A673 (cell line): ENCODE data around the gene USPL1. TPM values are rescaled to one million over a fixed set of nuclear protein-coding genes. Genes with fewer than 3 reads are reported as not detected.

Experiments
- BruUV-seq: library from RNA; stranded (reverse); fragments of 400-500 nt; replicated peaks from 2 replicates; lab custom pipeline; 2021; lab: Mats Ljungman, UMichigan
- CTCF ChIA-PET: fragments of 300-600 bp; sonication (Branson Sonifier 250); formaldehyde crosslinking; loops from one replicate; lab custom pipeline; 2022; ENCODE audit warnings: antibody characterized with exemption; lab: Charles Lee
- POLR2A ChIA-PET: fragments of 300-600 bp; sonication (Branson Sonifier 250); formaldehyde crosslinking; loops from one replicate; lab custom pipeline; 2022; ENCODE audit warnings: antibody characterized with exemption; ENCODE audit not compliant: low non-redundant PET; lab: Charles Lee
- DNase-seq: peaks from one replicate; pipeline ENCODE4 v3.0.0-alpha.2; 2015; ENCODE audit warnings: low spot score
- H3K27ac ChIP-seq: fragments of 200-600 bp; sonication (generic); 2 replicates; pipeline ENCODE4 v1.5.1; 2016; ENCODE audit warnings: mixed run types, low read depth, mild to moderate bottlenecking, mixed read lengths, antibody characterized with exemption, low read length; ENCODE audit not compliant: poor library complexity, severe bottlenecking
- H3K27me3 ChIP-seq: fragments of 200-600 bp; sonication (generic); replicated peaks from 2 replicates; pipeline ENCODE4 v1.6.1; 2017; ENCODE audit warnings: mixed run types, low read depth, mild to moderate bottlenecking, mixed read lengths, antibody characterized with exemption, low read length; ENCODE audit not compliant: insufficient read depth, poor library complexity
- H3K36me3 ChIP-seq: fragments of 200-600 bp; sonication (generic); 2 replicates; pipeline ENCODE4 v1.6.1; 2016; ENCODE audit warnings: mixed run types, mild to moderate bottlenecking, mixed read lengths, antibody characterized with exemption, low read length; ENCODE audit not compliant: insufficient read depth, poor library complexity, severe bottlenecking
- H3K4me1 ChIP-seq: fragments of 200-600 bp; sonication (generic); 2 replicates; pipeline ENCODE4 v1.6.1; 2017; ENCODE audit warnings: mixed run types, mild to moderate bottlenecking, mixed read lengths, antibody characterized with exemption, low read length; ENCODE audit not compliant: insufficient read depth, poor library complexity, severe bottlenecking
- H3K4me3 ChIP-seq: fragments of 200-600 bp; sonication (generic); 2 replicates; pipeline ENCODE4 v1.5.1; 2016; ENCODE audit warnings: low read depth, mixed run types, mild to moderate bottlenecking, mixed read lengths, low read length; ENCODE audit not compliant: poor library complexity, severe bottlenecking
- H3K9me3 ChIP-seq: fragments of 200-600 bp; sonication (generic); 2 replicates; pipeline ENCODE4 v1.6.1; 2016; ENCODE audit warnings: mixed run types, low read depth, mild to moderate bottlenecking, mixed read lengths, antibody characterized with exemption, low read length; ENCODE audit not compliant: poor library complexity, severe bottlenecking
- EZH2 ChIP-seq: fragments of 200-600 bp; sonication (generic); IDR thresholded peaks from 2 replicates; pipeline ENCODE4 v1.6.1; 2017; ENCODE audit warnings: borderline replicate concordance, low read depth, mild to moderate bottlenecking, mixed read lengths, antibody characterized with exemption, low read length; ENCODE audit not compliant: poor library complexity, severe bottlenecking
- intact Hi-C: fragments of 100-400 bp; cut with micrococcal nuclease; formaldehyde crosslinking; loops from one replicate; pipeline ENCODE4 v1.10.0; 2022; ENCODE audit not compliant: unreplicated experiment
- total RNA-seq: library from RNA; stranded (reverse); gene quantifications from 2 replicates; pipeline ENCODE4 v1.2.3, GENCODE V29; 2021
- TF ChIP-seq, protein P1 (sequence below): fragments of 300-800, 200-600 bp; sonication (generic); conservative IDR thresholded peaks from 2 replicates; pipeline ENCODE4 v1.5.1; 2017; ENCODE audit warnings: low read depth, mild to moderate bottlenecking, antibody characterized with exemption, low read length, moderate library complexity, mixed read lengths

The USPL1 gene
- total RNA-seq, 1 experiment from 2014 or later = 28.5 TPM

DNA sequence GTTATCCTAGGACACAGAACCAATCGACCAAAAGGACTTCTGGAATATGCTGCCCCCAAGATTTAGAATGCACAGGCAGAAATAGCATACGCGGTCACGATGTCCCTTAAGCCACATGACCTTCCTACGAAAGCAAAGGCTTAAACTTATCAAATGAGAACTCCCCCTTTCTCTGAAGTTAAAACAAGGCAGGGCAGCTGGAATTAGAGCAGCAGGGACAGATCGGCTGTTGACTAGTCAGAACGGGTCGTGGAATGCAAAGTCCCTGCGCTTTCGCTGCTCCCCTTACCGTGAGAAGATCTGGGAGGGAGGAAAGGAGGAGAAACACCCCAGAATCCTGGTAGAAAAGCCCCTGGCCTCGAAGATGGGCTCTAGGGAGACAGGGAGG, 799 bp upstream of the USPL1 start:
- Histone ChIP-seq H3K27ac (peak overlapping the region; percentile 99), H3K27me3 (no peaks in the 10 kb centered on the region), H3K4me3 (peak overlapping the region; percentile 82), H3K4me1 (peaks cover 7% of the 10 kb centered on the region), H3K36me3 (peaks cover under 1% of the 10 kb centered on the region), H3K9me3 (no peaks in the 10 kb centered on the region)
- TF ChIP-seq EZH2 = no peak
- TF ChIP-seq, protein P1, sequence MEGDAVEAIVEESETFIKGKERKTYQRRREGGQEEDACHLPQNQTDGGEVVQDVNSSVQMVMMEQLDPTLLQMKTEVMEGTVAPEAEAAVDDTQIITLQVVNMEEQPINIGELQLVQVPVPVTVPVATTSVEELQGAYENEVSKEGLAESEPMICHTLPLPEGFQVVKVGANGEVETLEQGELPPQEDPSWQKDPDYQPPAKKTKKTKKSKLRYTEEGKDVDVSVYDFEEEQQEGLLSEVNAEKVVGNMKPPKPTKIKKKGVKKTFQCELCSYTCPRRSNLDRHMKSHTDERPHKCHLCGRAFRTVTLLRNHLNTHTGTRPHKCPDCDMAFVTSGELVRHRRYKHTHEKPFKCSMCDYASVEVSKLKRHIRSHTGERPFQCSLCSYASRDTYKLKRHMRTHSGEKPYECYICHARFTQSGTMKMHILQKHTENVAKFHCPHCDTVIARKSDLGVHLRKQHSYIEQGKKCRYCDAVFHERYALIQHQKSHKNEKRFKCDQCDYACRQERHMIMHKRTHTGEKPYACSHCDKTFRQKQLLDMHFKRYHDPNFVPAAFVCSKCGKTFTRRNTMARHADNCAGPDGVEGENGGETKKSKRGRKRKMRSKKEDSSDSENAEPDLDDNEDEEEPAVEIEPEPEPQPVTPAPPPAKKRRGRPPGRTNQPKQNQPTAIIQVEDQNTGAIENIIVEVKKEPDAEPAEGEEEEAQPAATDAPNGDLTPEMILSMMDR = no peak
- intact Hi-C loops = loop anchor here (1.0 to 10.0 kb wide), 2 partner anchors 151 to 398 kb away; no protein-coding TSS in a partner anchor
- BruUV-seq = no TSS peak
- DNase-seq = peak; percentile 85
- ChIA-PET CTCF (interaction anchor here (0.6 kb wide), 1 partner anchor 584 kb away, joined by 3 read pairs; no protein-coding TSS in a partner anchor), POLR2A (interaction anchor here (0.5 to 0.6 kb wide), 2 partner anchors 12 to 443 kb away, joined by 5 read pairs; no protein-coding TSS in a partner anchor)

GRCh38 chr13:30618186-30618929, 638 bp downstream of the USPL1 start:
- intact Hi-C loops = loop anchor here (10.0 kb wide), 1 partner anchor 396 kb away; no protein-coding TSS in a partner anchor
- Histone ChIP-seq H3K36me3 (peaks cover 13% of the 10 kb centered on the region), H3K27me3 (no peaks in the 10 kb centered on the region), H3K4me3 (peak overlapping the region; percentile 82), H3K4me1 (peaks cover 7% of the 10 kb centered on the region), H3K27ac (peak overlapping the region; percentile 78), H3K9me3 (no peaks in the 10 kb centered on the region)
- TSS peak; percentile 60 for BruUV-seq
- no peak for DNase-seq
- no peak for TF ChIP-seq EZH2
- TF ChIP-seq, protein P1 = no peak
- CTCF ChIA-PET = no interaction called here
- POLR2A ChIA-PET = interaction anchor here (0.7 kb wide), 1 partner anchor 232 kb away, joined by 4 read pairs; no protein-coding TSS in a partner anchor

- Histone ChIP-seq H3K27ac (peak overlapping the region; percentile 78), H3K36me3 (peaks cover 17% of the 10 kb centered on the region), H3K4me3 (peak overlapping the region; percentile 82), H3K9me3 (no peaks in the 10 kb centered on the region), H3K4me1 (peaks cover 7% of the 10 kb centered on the region), H3K27me3 (no peaks in the 10 kb centered on the region)
- ChIA-PET POLR2A (no interaction called here), CTCF (no interaction called here)
- BruUV-seq = no TSS peak
- intact Hi-C loops = loop anchor here (10.0 kb wide), 1 partner anchor 396 kb away; no protein-coding TSS in a partner anchor
- TF ChIP-seq EZH2 = no peak
- no peak for DNase-seq
These were observed 1.2 kb downstream of the USPL1 start for GRCh38 chr13:30618930-30619279.
